K562 (cell line): ENCODE data around the gene DOCK3. TPM values are rescaled to one million over a fixed set of nuclear protein-coding genes. Genes with fewer than 3 reads are reported as not detected.

Experiments
- ATAC-seq: fragments of 200-7000 bp; cut with Tn5 transposase; 3 replicates; pipeline ENCODE4 v1.9.1; 2020; ENCODE audit warnings: moderate library complexity
- BruUV-seq: library from RNA; stranded (reverse); fragments of 400-500 nt; replicated peaks from 2 replicates; lab custom pipeline; 2021; lab: Mats Ljungman, UMichigan
- CTCF ChIA-PET: fragments of 300-600 bp; formaldehyde crosslinking; extraction: SDS; loops from one replicate; lab custom pipeline; 2021; ENCODE audit warnings: low intra/inter-chr PET ratio; lab: Yijun Ruan, JAX
- POLR2A ChIA-PET: fragments of 300-600, 350-650 bp; sonication (Branson Sonifier 250); formaldehyde crosslinking; extraction: SDS; loops from one replicate; lab custom pipeline; 2021; ENCODE audit warnings: antibody characterized with exemption, inconsistent platforms; lab: Yijun Ruan, JAX
- DNase-seq, 4 experiments: peaks; one replicate each; pipeline versions ENCODE4 v3.0.0 to v3.0.0-alpha.2; 2011 to 2018; ENCODE audit warnings: low spot score in 3 of 4, mixed read lengths in 3 of 4; ENCODE audit errors: extremely low read depth in 1 of 4
- FAIRE-seq: peaks from 2 replicates; lab custom pipeline; 2011; peaks lifted over from hg19 to GRCh38; lab: Jason Lieb, UNC
- H2AFZ ChIP-seq: 2 replicates; pipeline ENCODE4 v1.6.0; 2011; ENCODE audit warnings: low read depth, low read length, control low read depth, inconsistent platforms
- H3K27ac ChIP-seq: fragments of 200-600 bp; 3 replicates; pipeline ENCODE4 v1.8.0; 2011; ENCODE audit warnings: low read depth, mild to moderate bottlenecking, control low read depth, inconsistent platforms, low read length, moderate library complexity, mixed read lengths; ENCODE audit errors: extremely low read depth
- H3K27me3 ChIP-seq, 2 experiments: fragments of 300-600 bp in 1 of 2; 2 replicates in 1 of 2; 3 replicates in 1 of 2; pipeline versions ENCODE4 v1.6.0 to v1.8.0; 2011; ENCODE audit warnings: inconsistent platforms in 2 of 2, low read length in 2 of 2, mild to moderate bottlenecking in 1 of 2, mixed read lengths in 1 of 2, moderate library complexity in 1 of 2; ENCODE audit not compliant: control insufficient read depth in 2 of 2, insufficient read depth in 2 of 2
- H3K36me3 ChIP-seq: fragments of 300-600 bp; 3 replicates; pipeline ENCODE4 v1.8.0; 2011; ENCODE audit warnings: mild to moderate bottlenecking, low read length, inconsistent platforms; ENCODE audit not compliant: control insufficient read depth, insufficient read depth
- H3K4me1 ChIP-seq, 2 experiments: fragments of 200-600 bp in 1 of 2; replicated peaks in 1 of 2; 2 replicates in 1 of 2; 3 replicates in 1 of 2; pipeline versions ENCODE4 v1.5.1 to v1.8.0; 2011; ENCODE audit warnings: inconsistent platforms in 2 of 2, low read length in 2 of 2, mild to moderate bottlenecking in 1 of 2, mixed read lengths in 1 of 2, moderate library complexity in 1 of 2; ENCODE audit not compliant: control insufficient read depth in 2 of 2, insufficient read depth in 2 of 2
- H3K4me2 ChIP-seq: 2 replicates; pipeline ENCODE4 v1.6.1; 2011; ENCODE audit warnings: low read length, control low read depth, inconsistent platforms, mixed read lengths; ENCODE audit not compliant: insufficient read depth
- H3K4me3 ChIP-seq: fragments of 200-600 bp; sonication (generic), shearing (Covaris generic); 2 replicates; pipeline ENCODE4 v1.5.1; 2016; ENCODE audit warnings: control low read depth, inconsistent platforms
- H3K79me2 ChIP-seq: fragments of 200-600 bp; 3 replicates; pipeline ENCODE4 v1.8.0; 2011; ENCODE audit warnings: low read length, inconsistent platforms; ENCODE audit not compliant: control insufficient read depth, insufficient read depth
- H3K9ac ChIP-seq, 2 experiments: 2 replicates each; pipeline versions ENCODE4 v1.6.0 to v1.6.1; 2011; ENCODE audit warnings: low read depth in 2 of 2, low read length in 2 of 2, control low read depth in 1 of 2, inconsistent platforms in 1 of 2, mild to moderate bottlenecking in 1 of 2, mixed read lengths in 1 of 2; ENCODE audit not compliant: insufficient read depth in 1 of 2
- H3K9me1 ChIP-seq: one replicate; pipeline ENCODE4 v1.6.0; 2011; ENCODE audit warnings: inconsistent platforms, mild to moderate bottlenecking, low read length, moderate library complexity; ENCODE audit not compliant: control insufficient read depth, insufficient read depth
- H3K9me3 ChIP-seq: replicated peaks from 2 replicates; pipeline ENCODE4 v1.5.1; 2011; ENCODE audit warnings: low read depth, low read length, inconsistent platforms; ENCODE audit not compliant: control insufficient read depth, insufficient read depth
- H4K20me1 ChIP-seq: replicated peaks from 2 replicates; pipeline ENCODE4 v1.6.1; 2011; ENCODE audit warnings: low read length, inconsistent platforms, mixed read lengths; ENCODE audit not compliant: control insufficient read depth, insufficient read depth
- BCL6 ChIP-seq: fragments of 250-450 bp; sonication (Bioruptor Pico); IDR thresholded peaks from 2 replicates; pipeline ENCODE4 v1.4.0; 2020
- DDX20 ChIP-seq: fragments of 450-650 bp; IDR thresholded peaks from 2 replicates; pipeline ENCODE4 v1.6.1; 2016; ENCODE audit warnings: missing genetic modification characterization, low read depth, mild to moderate bottlenecking, missing compliant biosample characterization, moderate library complexity
- ELF1 ChIP-seq: fragments of 200-800 bp; sonication (Bioruptor generic); IDR thresholded peaks from 2 replicates; pipeline ENCODE4 v1.6.1; 2016; ENCODE audit warnings: missing genetic modification characterization, missing compliant biosample characterization
- IRF2 ChIP-seq: sonication (generic); formaldehyde crosslinking; IDR thresholded peaks from 2 replicates; pipeline ENCODE4 v1.8.1; 2022; ENCODE audit warnings: mild to moderate bottlenecking, missing genetic modification reagents
- IRF9 ChIP-seq: fragments of 450-650 bp; IDR thresholded peaks from 2 replicates; pipeline ENCODE4 v1.6.1; 2016; ENCODE audit warnings: missing biosample characterization, missing genetic modification characterization
- PCBP2 ChIP-seq: fragments of 200-400 bp; formaldehyde crosslinking; IDR thresholded peaks from 2 replicates; pipeline ENCODE4 v1.6.1; 2018; ENCODE audit warnings: low read length, low read depth, mild to moderate bottlenecking, moderate library complexity; ENCODE audit not compliant: poor library complexity, severe bottlenecking
- PHB ChIP-seq: fragments of 250-450 bp; sonication (Bioruptor Pico); IDR thresholded peaks from 2 replicates; pipeline ENCODE4 v1.5.0; 2021
- PHF21A ChIP-seq: fragments of 450-650 bp; IDR thresholded peaks from 2 replicates; pipeline ENCODE4 v1.6.1; 2017; ENCODE audit warnings: low read depth, borderline replicate concordance
- TFAM ChIP-seq: fragments of 250-450 bp; sonication (Bioruptor Pico); conservative IDR thresholded peaks from 2 replicates; pipeline ENCODE4 v1.5.0; 2021; ENCODE audit warnings: mild to moderate bottlenecking, moderate library complexity
- whole genome bisulfite sequencing: fragments of 100-300 bp; shearing (Covaris generic); methylation state at CpG from one replicate; pipeline ENCODE4 v1.1.6; 2016; ENCODE audit warnings: low coverage, mixed read lengths; ENCODE audit not compliant: insufficient coverage; ENCODE audit errors: missing lambda C conversion rate; 5-methylcytosine and 5-hydroxymethylcytosine counted together
- in situ Hi-C: fragments of 300-500 bp; cut with MboI; formaldehyde crosslinking; loops from 4 replicates; pipeline ENCODE4 v1.15.0; 2018; ENCODE audit warnings: inconsistent platforms, mixed read lengths
- intact Hi-C: fragments of 100-400 bp; cut with micrococcal nuclease; formaldehyde crosslinking; loops from 2 replicates; pipeline ENCODE4 v1.14.2; 2022
- polyA plus RNA-seq, 8 experiments: library from polyadenylated mRNA; depleted of rRNA in 4 of 8; stranded (reverse) in 5 of 8; unstranded in 3 of 8; fragments of >200 nt; fragmentation: Nextera tagmentation in 2 of 8; fragmentation: Illumina TruSeq in 1 of 8; extraction: Ambion mirVana in 2 of 8; extraction: Trizol in 1 of 8; gene quantifications; 2 replicates each; pipeline versions ENCODE4 v1.2.1 to v1.2.3, GENCODE V29; 2011 to 2014; ENCODE audit warnings: inconsistent platforms in 1 of 8, missing spikeins in 1 of 8
- total RNA-seq, 7 experiments: library from RNA; depleted of rRNA in 6 of 7; stranded (reverse); fragments of >200 nt in 6 of 7; fragmentation: Illumina TruSeq in 2 of 7; extraction: Trizol in 2 of 7; gene quantifications; 2 replicates each; pipeline versions ENCODE4 v1.2.1 to v1.2.3, GENCODE V29; 2011 to 2021; ENCODE audit warnings: low replicate concordance in 1 of 7
- TF ChIP-seq, protein P1 (sequence below), 2 experiments: IDR thresholded peaks in 1 of 2; conservative IDR thresholded peaks in 1 of 2; 2 replicates each; pipeline ENCODE4 v1.6.1; 2016; ENCODE audit warnings: low read depth in 2 of 2, mild to moderate bottlenecking in 1 of 2, missing compliant biosample characterization in 1 of 2, missing genetic modification characterization in 1 of 2, moderate library complexity in 1 of 2
- TF ChIP-seq, protein P2 (sequence below), 3 experiments: fragments of 200-800 bp in 1 of 3; fragments of 250-450 bp in 1 of 3; fragments of 450-650 bp in 1 of 3; sonication (Bioruptor Pico) in 1 of 3; sonication (Bioruptor generic) in 1 of 3; formaldehyde crosslinking in 1 of 3; IDR thresholded peaks; 2 replicates each; pipeline versions ENCODE4 v1.6.1 to v1.8.0; 2016 to 2022; ENCODE audit warnings: mild to moderate bottlenecking in 2 of 3, missing genetic modification characterization in 2 of 3, missing compliant biosample characterization in 1 of 3, moderate library complexity in 1 of 3
- TF ChIP-seq, protein P3 (sequence below): fragments of 450-650 bp; formaldehyde crosslinking; conservative IDR thresholded peaks from 2 replicates; pipeline ENCODE4 v1.4.0; 2022; ENCODE audit warnings: mild to moderate bottlenecking, missing genetic modification characterization

Gene DOCK3
- total and polyA plus RNA-seq, 9 of the 15 experiments (the other 6 are each of a cell fraction or from before 2014, with no cell fraction given), result under 0.01 to 0.03 (median 0.01) TPM; not detected in 4

DNA sequence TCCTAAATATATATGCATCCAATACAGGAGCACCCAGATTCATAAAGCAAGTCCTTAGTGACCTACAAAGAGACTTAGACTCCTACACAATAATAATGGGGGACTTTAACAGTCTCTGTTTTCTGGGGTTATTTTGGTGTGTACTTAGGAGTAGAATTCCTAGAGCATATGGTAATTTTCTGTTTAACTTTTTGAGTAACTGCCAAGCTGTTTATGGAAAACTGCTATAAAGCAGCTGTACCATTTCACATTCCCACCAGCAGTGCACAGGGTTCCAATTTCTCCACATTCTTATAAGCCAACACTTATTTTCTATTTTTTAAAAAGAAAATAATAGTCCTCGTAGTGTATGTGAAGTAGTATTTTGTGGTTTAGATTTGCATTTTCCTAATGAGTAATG is 68.9 kb downstream of the DOCK3 start (continued):
- TF ChIP-seq, protein P1, sequence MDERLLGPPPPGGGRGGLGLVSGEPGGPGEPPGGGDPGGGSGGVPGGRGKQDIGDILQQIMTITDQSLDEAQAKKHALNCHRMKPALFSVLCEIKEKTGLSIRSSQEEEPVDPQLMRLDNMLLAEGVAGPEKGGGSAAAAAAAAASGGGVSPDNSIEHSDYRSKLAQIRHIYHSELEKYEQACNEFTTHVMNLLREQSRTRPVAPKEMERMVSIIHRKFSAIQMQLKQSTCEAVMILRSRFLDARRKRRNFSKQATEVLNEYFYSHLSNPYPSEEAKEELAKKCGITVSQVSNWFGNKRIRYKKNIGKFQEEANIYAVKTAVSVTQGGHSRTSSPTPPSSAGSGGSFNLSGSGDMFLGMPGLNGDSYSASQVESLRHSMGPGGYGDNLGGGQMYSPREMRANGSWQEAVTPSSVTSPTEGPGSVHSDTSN (CRISPR knock-in tag; IDR thresholded peaks at IDR 0.05; ENCODE audit: low read depth), result no peak
- TF ChIP-seq, protein P1 (tag; conservative IDR thresholded peaks at IDR 0.05; ENCODE audit: low read depth), result no peak
- TF ChIP-seq IRF2 (CRISPR knock-in tag) (no peak), BCL6 (CRISPR knock-in tag) (no peak), PHF21A (no peak), PCBP2 (no peak)

- no peaks in the 10 kb centered on the region for H3K79me2 ChIP-seq
- H3K27ac ChIP-seq, result no peak overlapping the region
- intact Hi-C loops (no loop called here), in situ Hi-C loops (no loop called here)
- ChIA-PET POLR2A (no interaction called here), CTCF (no interaction called here)
- no peaks in the 10 kb centered on the region for H3K27me3 ChIP-seq
- H2AFZ ChIP-seq, result no peak overlapping the region
- DNase-seq (no peak), FAIRE-seq (no peak), ATAC-seq (no peak)
- no peaks in the 10 kb centered on the region for H3K9me1 ChIP-seq
- WGBS, result 0% methylated on average over 5 of the region's 5 CpGs
- no TSS peak for BruUV-seq
- no peaks in the 10 kb centered on the region for H4K20me1 ChIP-seq
- no peaks in the 10 kb centered on the region for H3K9me3 ChIP-seq
- H3K36me3 ChIP-seq, result no peaks in the 10 kb centered on the region
- no peak overlapping the region for H3K4me3 ChIP-seq
- no peak overlapping the region for H3K4me2 ChIP-seq
- H3K9ac ChIP-seq, result no peak overlapping the region
- no peaks in the 10 kb centered on the region for H3K4me1 ChIP-seq
- TF ChIP-seq IRF9 (tag) (no peak), PHB (CRISPR knock-in tag) (no peak), ELF1 (tag) (no peak), DDX20 (no peak), TFAM (CRISPR knock-in tag) (no peak)
- TF ChIP-seq, protein P2, sequence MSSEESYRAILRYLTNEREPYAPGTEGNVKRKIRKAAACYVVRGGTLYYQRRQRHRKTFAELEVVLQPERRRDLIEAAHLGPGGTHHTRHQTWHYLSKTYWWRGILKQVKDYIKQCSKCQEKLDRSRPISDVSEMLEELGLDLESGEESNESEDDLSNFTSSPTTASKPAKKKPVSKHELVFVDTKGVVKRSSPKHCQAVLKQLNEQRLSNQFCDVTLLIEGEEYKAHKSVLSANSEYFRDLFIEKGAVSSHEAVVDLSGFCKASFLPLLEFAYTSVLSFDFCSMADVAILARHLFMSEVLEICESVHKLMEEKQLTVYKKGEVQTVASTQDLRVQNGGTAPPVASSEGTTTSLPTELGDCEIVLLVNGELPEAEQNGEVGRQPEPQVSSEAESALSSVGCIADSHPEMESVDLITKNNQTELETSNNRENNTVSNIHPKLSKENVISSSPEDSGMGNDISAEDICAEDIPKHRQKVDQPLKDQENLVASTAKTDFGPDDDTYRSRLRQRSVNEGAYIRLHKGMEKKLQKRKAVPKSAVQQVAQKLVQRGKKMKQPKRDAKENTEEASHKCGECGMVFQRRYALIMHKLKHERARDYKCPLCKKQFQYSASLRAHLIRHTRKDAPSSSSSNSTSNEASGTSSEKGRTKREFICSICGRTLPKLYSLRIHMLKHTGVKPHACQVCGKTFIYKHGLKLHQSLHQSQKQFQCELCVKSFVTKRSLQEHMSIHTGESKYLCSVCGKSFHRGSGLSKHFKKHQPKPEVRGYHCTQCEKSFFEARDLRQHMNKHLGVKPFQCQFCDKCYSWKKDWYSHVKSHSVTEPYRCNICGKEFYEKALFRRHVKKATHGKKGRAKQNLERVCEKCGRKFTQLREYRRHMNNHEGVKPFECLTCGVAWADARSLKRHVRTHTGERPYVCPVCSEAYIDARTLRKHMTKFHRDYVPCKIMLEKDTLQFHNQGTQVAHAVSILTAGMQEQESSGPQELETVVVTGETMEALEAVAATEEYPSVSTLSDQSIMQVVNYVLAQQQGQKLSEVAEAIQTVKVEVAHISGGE (CRISPR knock-in tag; IDR thresholded peaks at IDR 0.05), result no peak
- TF ChIP-seq, protein P3, sequence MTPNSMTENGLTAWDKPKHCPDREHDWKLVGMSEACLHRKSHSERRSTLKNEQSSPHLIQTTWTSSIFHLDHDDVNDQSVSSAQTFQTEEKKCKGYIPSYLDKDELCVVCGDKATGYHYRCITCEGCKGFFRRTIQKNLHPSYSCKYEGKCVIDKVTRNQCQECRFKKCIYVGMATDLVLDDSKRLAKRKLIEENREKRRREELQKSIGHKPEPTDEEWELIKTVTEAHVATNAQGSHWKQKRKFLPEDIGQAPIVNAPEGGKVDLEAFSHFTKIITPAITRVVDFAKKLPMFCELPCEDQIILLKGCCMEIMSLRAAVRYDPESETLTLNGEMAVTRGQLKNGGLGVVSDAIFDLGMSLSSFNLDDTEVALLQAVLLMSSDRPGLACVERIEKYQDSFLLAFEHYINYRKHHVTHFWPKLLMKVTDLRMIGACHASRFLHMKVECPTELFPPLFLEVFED (CRISPR knock-in tag), result no peak
Measured at GRCh38 chr3:50749822-50750221, 75.1 kb downstream of the DOCK3 start.
